CD8-positive, alpha-beta memory T cell (primary cell): ENCODE results near the gene GPR61. TPM values are rescaled to one million over a fixed set of nuclear protein-coding genes. Genes with fewer than 3 reads are reported as not detected.

Source experiments
- CTCF ChIA-PET: fragments of 350-600 bp; sonication (Branson Sonifier 250); formaldehyde crosslinking; loops from one replicate; lab custom pipeline; 2021; ENCODE audit warnings: antibody characterized with exemption; lab: Charles Lee
- POLR2A ChIA-PET: fragments of 350-600 bp; sonication (Branson Sonifier 250); formaldehyde crosslinking; loops from one replicate; lab custom pipeline; 2021; ENCODE audit warnings: antibody characterized with exemption; lab: Charles Lee
- DNase-seq, 5 donors: peaks; one replicate each; pipeline versions ENCODE4 v3.0.0 to v3.0.0-alpha.2; 2020 to 2022; ENCODE audit warnings: mixed read lengths in 1 of 5
- H3K27ac ChIP-seq: one replicate; pipeline ENCODE4 v1.7.0; 2013; ENCODE audit warnings: low read depth, mild to moderate bottlenecking, low read length, moderate library complexity
- H3K27me3 ChIP-seq: 2 replicates; pipeline ENCODE4 v1.7.0; 2013; ENCODE audit warnings: low read length, mild to moderate bottlenecking; ENCODE audit not compliant: insufficient read depth, poor library complexity, severe bottlenecking
- H3K36me3 ChIP-seq: 2 replicates; pipeline ENCODE4 v1.7.0; 2013; ENCODE audit warnings: mild to moderate bottlenecking, low read length, moderate library complexity; ENCODE audit not compliant: insufficient read depth
- H3K4me1 ChIP-seq: 2 replicates; pipeline ENCODE4 v1.7.0; 2013; ENCODE audit warnings: mild to moderate bottlenecking, low read length, moderate library complexity; ENCODE audit not compliant: insufficient read depth
- H3K4me3 ChIP-seq: 2 replicates; pipeline ENCODE4 v1.7.0; 2013; ENCODE audit warnings: mild to moderate bottlenecking, low read length
- H3K9me3 ChIP-seq: 2 replicates; pipeline ENCODE4 v1.7.0; 2013; ENCODE audit warnings: mild to moderate bottlenecking, low read length
- H3K27ac Mint-ChIP-seq, 8 donors: one replicate each; pipeline ENCODE4 v1.8.0; 2020 to 2021; ENCODE audit warnings: mixed read lengths in 8 of 8, mild to moderate bottlenecking in 6 of 8, inconsistent platforms in 3 of 8, moderate library complexity in 3 of 8
- H3K27me3 Mint-ChIP-seq, 2 donors: one replicate each; pipeline ENCODE4 v1.8.0; 2020 to 2021; ENCODE audit warnings: mixed read lengths in 2 of 2, mild to moderate bottlenecking in 1 of 2, moderate library complexity in 1 of 2
- H3K36me3 Mint-ChIP-seq, 3 donors: one replicate each; pipeline ENCODE4 v1.8.0; 2020 to 2021; ENCODE audit warnings: mixed read lengths in 3 of 3, inconsistent platforms in 1 of 3, mild to moderate bottlenecking in 1 of 3
- H3K4me1 Mint-ChIP-seq, 3 donors: one replicate each; pipeline ENCODE4 v1.8.0; 2020 to 2021; ENCODE audit warnings: mixed read lengths in 3 of 3, inconsistent platforms in 1 of 3, mild to moderate bottlenecking in 1 of 3
- H3K4me3 Mint-ChIP-seq, 7 donors: one replicate each; pipeline ENCODE4 v1.8.0; 2020 to 2021; ENCODE audit warnings: mixed read lengths in 7 of 7, mild to moderate bottlenecking in 6 of 7, moderate library complexity in 4 of 7, inconsistent platforms in 2 of 7
- H3K9me3 Mint-ChIP-seq, 5 donors: one replicate each; pipeline ENCODE4 v1.8.0; 2020 to 2022; ENCODE audit warnings: mixed read lengths in 5 of 5, mild to moderate bottlenecking in 3 of 5, moderate library complexity in 2 of 5, inconsistent platforms in 1 of 5
- polyA plus RNA-seq: library from polyadenylated mRNA; unstranded; fragments of 300-500 nt; fragmentation: Illumina TruSeq; gene quantifications from one replicate; pipeline ENCODE4 v1.2.3, GENCODE V29; 2021
- total RNA-seq, 2 experiments: library from RNA; stranded (reverse); gene quantifications; one replicate each; pipeline ENCODE4 v1.2.3, GENCODE V29; 2021

GPR61 gene
- total and polyA plus RNA-seq, 3 experiments from 2014 or later = 0.39 TPM; not detected in 2

GRCh38 chr1:109522026-109522425 lies 17.6 kb upstream of the GPR61 start:
- H3K4me3 Mint-ChIP-seq = no peak overlapping the region
- Histone ChIP-seq H3K9me3 (no peaks in the 10 kb centered on the region), H3K27me3 (no peaks in the 10 kb centered on the region), H3K4me1 (no peaks in the 10 kb centered on the region), H3K36me3 (no peaks in the 10 kb centered on the region), H3K27ac (no peak overlapping the region), H3K4me3 (no peak overlapping the region)
- H3K4me1 Mint-ChIP-seq = no peaks in the 10 kb centered on the region
- peaks cover 0 to 13% of the 10 kb centered on the region in 2 donors for H3K27me3 Mint-ChIP-seq
- no peaks in the 10 kb centered on the region for H3K9me3 Mint-ChIP-seq
- CTCF ChIA-PET = interaction anchor here (3.8 to 26.1 kb wide), 2 partner anchors 11 to 24 kb away, joined by 31 to 1339 read pairs; partner anchors contain the start of genes AMIGO1, ATXN7L2 and CYB561D1
- POLR2A ChIA-PET = no interaction called here
- no peaks in the 10 kb centered on the region for H3K36me3 Mint-ChIP-seq
- DNase-seq = no peak
- no peak overlapping the region for H3K27ac Mint-ChIP-seq

GRCh38 chr1:109523706-109524105 lies 16.0 kb upstream of the GPR61 start:
- ChIA-PET POLR2A (no interaction called here), CTCF (interaction anchor here (3.8 to 26.1 kb wide), 2 partner anchors 9 to 26 kb away, joined by 31 to 1339 read pairs; partner anchors contain the start of genes AMIGO1, ATXN7L2 and CYB561D1)
- H3K9me3 Mint-ChIP-seq = no peaks in the 10 kb centered on the region
- H3K27ac Mint-ChIP-seq = no peak overlapping the region
- no peaks in the 10 kb centered on the region for H3K36me3 Mint-ChIP-seq
- Histone ChIP-seq H3K36me3 (no peaks in the 10 kb centered on the region), H3K4me3 (no peak overlapping the region), H3K27me3 (no peaks in the 10 kb centered on the region), H3K4me1 (no peaks in the 10 kb centered on the region), H3K9me3 (no peaks in the 10 kb centered on the region), H3K27ac (no peak overlapping the region)
- H3K27me3 Mint-ChIP-seq = peaks cover 0 to 13% of the 10 kb centered on the region in 2 donors
- no peak for DNase-seq
- H3K4me3 Mint-ChIP-seq = no peak overlapping the region
- no peaks in the 10 kb centered on the region for H3K4me1 Mint-ChIP-seq

DNA sequence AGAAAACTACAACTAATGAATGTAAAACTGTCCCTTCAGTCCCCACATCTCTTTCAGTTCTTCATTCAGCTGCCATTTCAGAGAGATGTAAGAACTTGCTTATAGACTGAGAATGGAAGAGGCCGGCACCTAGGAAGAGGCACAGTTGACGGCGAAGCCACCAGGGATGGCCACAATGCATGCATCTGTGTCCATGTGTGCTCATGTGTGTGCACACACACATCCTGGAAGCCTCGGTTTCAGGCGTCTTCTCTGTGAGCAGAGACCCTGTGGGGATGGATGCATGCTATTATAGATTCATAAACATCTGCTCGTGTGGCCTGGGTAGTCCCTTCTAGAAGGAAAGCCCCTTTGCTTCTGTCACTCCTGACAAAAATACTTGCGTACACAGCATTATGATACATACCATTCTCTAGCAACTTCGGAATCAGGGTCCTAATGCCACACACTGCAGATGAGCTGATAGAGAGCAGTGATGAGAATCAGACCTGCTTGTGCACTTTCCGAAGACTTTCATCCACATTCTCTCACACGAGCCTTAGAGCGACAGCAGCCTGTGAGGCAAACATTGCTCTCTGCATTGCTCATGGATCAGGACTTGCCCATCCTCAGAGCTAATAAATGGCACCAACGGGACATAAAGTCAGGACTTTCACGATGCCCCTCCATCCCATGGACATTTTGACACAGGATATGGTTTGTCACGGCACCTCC lies 12.4 kb upstream of the GPR61 start:
- Mint-ChIP-seq H3K27me3 (peaks cover 0 to 9% of the 10 kb centered on the region in 2 donors), H3K9me3 (no peaks in the 10 kb centered on the region), H3K4me3 (no peak overlapping the region), H3K36me3 (peaks cover 0 to 1% (median 0%) of the 10 kb centered on the region in 3 donors), H3K27ac (peak overlapping the region in 1 of 8 donors; percentile 71), H3K4me1 (peaks cover 12 to 16% (median 13%) of the 10 kb centered on the region in 3 donors)
- CTCF ChIA-PET = interaction anchor here (26.1 kb wide), 1 partner anchor 29 kb away, joined by 1339 read pairs; the partner anchor contains the start of genes AMIGO1, ATXN7L2 and CYB561D1
- no peak for DNase-seq
- no peak overlapping the region for H3K27ac ChIP-seq
- peaks cover 24% of the 10 kb centered on the region for H3K4me1 ChIP-seq
- POLR2A ChIA-PET = no interaction called here
- no peaks in the 10 kb centered on the region for H3K27me3 ChIP-seq
- H3K36me3 ChIP-seq = no peaks in the 10 kb centered on the region
- no peaks in the 10 kb centered on the region for H3K9me3 ChIP-seq
- no peak overlapping the region for H3K4me3 ChIP-seq

- Histone ChIP-seq H3K4me3 (no peak overlapping the region), H3K4me1 (peaks cover 30% of the 10 kb centered on the region), H3K27ac (no peak overlapping the region), H3K9me3 (no peaks in the 10 kb centered on the region), H3K27me3 (no peaks in the 10 kb centered on the region), H3K36me3 (no peaks in the 10 kb centered on the region)
- H3K27me3 Mint-ChIP-seq = peaks cover 0 to under 1% of the 10 kb centered on the region in 2 donors
- H3K9me3 Mint-ChIP-seq = no peaks in the 10 kb centered on the region
- ChIA-PET CTCF (interaction anchor here (26.1 kb wide), 1 partner anchor 30 kb away, joined by 1339 read pairs; the partner anchor contains the start of genes AMIGO1, ATXN7L2 and CYB561D1), POLR2A (no interaction called here)
- peaks cover 0 to 1% (median 0%) of the 10 kb centered on the region in 3 donors for H3K36me3 Mint-ChIP-seq
- no peak overlapping the region for H3K4me3 Mint-ChIP-seq
- no peak for DNase-seq
- peaks cover 18 to 23% (median 20%) of the 10 kb centered on the region in 3 donors for H3K4me1 Mint-ChIP-seq
- no peak overlapping the region for H3K27ac Mint-ChIP-seq
Measured at GRCh38 chr1:109527846-109528695, 11.6 kb upstream of the GPR61 start.

DNA sequence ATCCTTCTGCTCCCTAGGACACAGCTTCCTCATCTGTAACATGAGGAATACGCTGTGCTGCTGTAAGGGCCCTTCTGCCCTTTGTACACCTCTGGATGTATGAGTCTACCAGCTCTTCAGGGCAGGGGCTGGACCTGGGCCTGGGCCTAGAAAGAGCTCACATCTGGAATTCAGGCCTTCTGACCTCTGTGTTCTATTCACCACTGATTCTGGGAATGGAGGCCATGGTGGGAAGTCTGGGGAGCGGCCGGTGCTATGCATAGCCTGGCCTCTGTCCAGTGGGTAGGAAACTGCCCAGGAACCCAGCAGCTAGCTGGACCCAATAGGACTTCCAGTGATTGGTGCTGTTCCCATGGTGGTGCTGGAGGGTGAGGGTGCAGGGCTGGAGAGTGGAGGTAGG lies 11.0 kb upstream of the GPR61 start:
- Histone ChIP-seq H3K36me3 (no peaks in the 10 kb centered on the region), H3K9me3 (no peaks in the 10 kb centered on the region), H3K4me1 (peaks cover 30% of the 10 kb centered on the region), H3K4me3 (no peak overlapping the region), H3K27ac (no peak overlapping the region), H3K27me3 (no peaks in the 10 kb centered on the region)
- no peaks in the 10 kb centered on the region for H3K9me3 Mint-ChIP-seq
- H3K4me3 Mint-ChIP-seq = no peak overlapping the region
- DNase-seq = no peak
- POLR2A ChIA-PET = no interaction called here
- peaks cover 0 to 1% (median 0%) of the 10 kb centered on the region in 3 donors for H3K36me3 Mint-ChIP-seq
- H3K27me3 Mint-ChIP-seq = no peaks in the 10 kb centered on the region
- CTCF ChIA-PET = interaction anchor here (0.8 to 26.1 kb wide), 3 partner anchors 31 to 252 kb away, joined by 3 to 1339 read pairs (median 4); partner anchors contain the start of genes AMIGO1, ATXN7L2 and CYB561D1
- H3K4me1 Mint-ChIP-seq = peaks cover 19 to 23% (median 20%) of the 10 kb centered on the region in 3 donors
- H3K27ac Mint-ChIP-seq = peak overlapping the region in 1 of 8 donors; percentile 42

- no peaks in the 10 kb centered on the region for H3K9me3 ChIP-seq
- Mint-ChIP-seq H3K9me3 (no peaks in the 10 kb centered on the region), H3K27ac (no peak overlapping the region), H3K36me3 (peaks cover 0 to 1% (median 0%) of the 10 kb centered on the region in 3 donors), H3K4me1 (peaks cover 19 to 23% (median 20%) of the 10 kb centered on the region in 3 donors), H3K27me3 (no peaks in the 10 kb centered on the region), H3K4me3 (no peak overlapping the region)
- H3K36me3 ChIP-seq = no peaks in the 10 kb centered on the region
- no peaks in the 10 kb centered on the region for H3K27me3 ChIP-seq
- ChIA-PET POLR2A (interaction anchor here (1.0 to 3.3 kb wide), 3 partner anchors 20 to 39 kb away, joined by 4 to 15 read pairs (median 5); partner anchors contain the start of gene AMIGO1), CTCF (interaction anchor here (0.8 to 26.1 kb wide), 5 partner anchors 10 to 253 kb away, joined by 3 to 1339 read pairs (median 4); partner anchors contain the start of genes AMIGO1, ATXN7L2, CYB561D1 and PSRC1)
- H3K4me1 ChIP-seq = peaks cover 30% of the 10 kb centered on the region
- no peak overlapping the region for H3K27ac ChIP-seq
- no peak for DNase-seq
- no peak overlapping the region for H3K4me3 ChIP-seq
Measured at GRCh38 chr1:109529881-109530456, 9.7 kb upstream of the GPR61 start.

GRCh38 chr1:109530457-109531087 lies 9.1 kb upstream of the GPR61 start:
- peak overlapping the region in 1 of 7 donors; percentile 14 for H3K4me3 Mint-ChIP-seq
- H3K4me1 Mint-ChIP-seq = peaks cover 19 to 23% (median 20%) of the 10 kb centered on the region in 3 donors
- CTCF ChIA-PET = interaction anchor here (0.8 to 26.1 kb wide), 5 partner anchors 7 to 248 kb away, joined by 3 to 1339 read pairs (median 31); partner anchors contain the start of genes AMIGO1, ATXN7L2, CYB561D1 and PSRC1
- Histone ChIP-seq H3K4me1 (peaks cover 30% of the 10 kb centered on the region), H3K27ac (no peak overlapping the region), H3K4me3 (no peak overlapping the region), H3K27me3 (no peaks in the 10 kb centered on the region), H3K9me3 (no peaks in the 10 kb centered on the region), H3K36me3 (no peaks in the 10 kb centered on the region)
- no peak for DNase-seq
- H3K36me3 Mint-ChIP-seq = peaks cover 0 to 1% (median 0%) of the 10 kb centered on the region in 3 donors
- H3K9me3 Mint-ChIP-seq = no peaks in the 10 kb centered on the region
- no peaks in the 10 kb centered on the region for H3K27me3 Mint-ChIP-seq
- peak overlapping the region in 1 of 8 donors; percentile 27 for H3K27ac Mint-ChIP-seq
- POLR2A ChIA-PET = interaction anchor here (1.0 to 3.3 kb wide), 3 partner anchors 21 to 40 kb away, joined by 4 to 15 read pairs (median 5); partner anchors contain the start of gene AMIGO1
